OCI-M2 (cell line): Measurements from ENCODE around the gene RNF144A.

Experiments used
- DNase-seq: peaks from one replicate; lab custom pipeline; 2025; ENCODE audit not compliant: unreplicated experiment; lab: John Stamatoyannopoulos, UW

The RNF144A gene

DNA sequence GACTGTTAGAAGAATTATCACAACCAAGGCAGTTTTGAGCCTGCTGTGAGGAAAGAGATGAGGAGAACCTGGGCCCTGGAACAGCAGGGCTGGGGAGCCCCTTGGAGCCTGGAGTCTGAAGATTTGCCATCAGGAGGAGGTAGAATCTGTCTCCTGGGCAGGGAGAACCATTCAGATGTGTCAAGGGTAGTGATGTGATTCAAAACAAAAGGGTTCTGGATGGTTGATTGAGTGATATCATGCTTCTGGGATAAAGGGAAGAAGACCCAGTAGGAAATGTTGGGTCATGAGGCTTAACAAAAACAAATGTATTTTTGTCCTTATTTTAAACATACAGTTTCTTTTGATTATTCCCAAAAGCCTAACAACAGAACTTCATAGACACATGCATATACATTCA is 28.6 kb downstream of the RNF144A start:
- no peak for DNase-seq

DNA sequence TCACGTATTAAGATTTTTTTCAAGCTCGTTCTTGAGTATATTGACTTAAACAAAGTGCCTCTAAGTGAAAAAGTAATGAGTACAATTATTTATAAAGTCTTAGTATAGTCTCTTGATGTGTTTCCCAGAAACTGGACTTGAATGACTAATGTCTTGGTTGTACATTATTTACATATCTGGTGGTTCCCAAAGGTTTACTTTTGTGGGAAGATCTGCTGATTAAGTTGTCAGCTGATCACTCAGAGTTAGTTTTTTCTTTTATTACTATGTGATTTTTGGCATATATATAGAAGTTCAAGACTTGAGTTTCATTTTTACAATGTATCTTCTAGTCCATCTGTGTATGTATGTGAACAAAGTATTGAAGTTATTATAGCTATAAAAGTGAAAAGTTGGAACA is 29.5 kb downstream of the RNF144A start:
- DNase-seq = no peak

DNA sequence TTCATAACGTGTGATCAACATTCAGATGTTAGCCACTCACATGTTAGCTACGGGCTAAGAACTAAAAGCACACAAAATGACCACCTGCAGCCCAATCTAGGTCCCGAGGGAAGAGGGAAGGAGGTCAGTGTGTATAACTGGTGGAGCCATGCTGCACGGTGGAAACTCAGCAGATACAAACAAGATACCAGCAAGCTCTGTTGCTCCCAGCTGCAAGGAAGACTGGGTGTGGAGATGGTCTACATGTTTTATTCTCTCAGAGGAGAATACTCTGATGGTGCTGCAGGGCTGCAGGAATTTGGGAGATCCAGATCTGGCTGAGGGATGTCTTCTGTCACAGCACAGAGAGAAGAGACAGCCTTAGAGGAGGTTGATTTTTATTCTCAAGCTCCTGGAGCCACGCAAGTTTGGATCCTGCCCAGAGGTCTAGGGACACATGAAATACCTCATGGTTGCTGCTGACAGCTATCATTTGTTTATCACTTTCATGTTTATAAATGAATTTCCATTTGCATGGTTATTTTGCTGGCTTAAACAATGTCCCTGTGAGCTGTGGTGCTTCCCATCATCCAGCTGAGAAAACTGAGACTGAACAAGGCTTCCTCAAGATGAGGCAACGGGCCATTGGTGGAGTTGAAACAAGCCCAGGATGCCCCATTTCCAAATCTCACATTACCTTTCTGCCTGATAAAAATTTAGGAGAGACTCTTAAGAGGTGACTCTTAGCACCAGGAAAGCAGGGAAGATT is 30.9 kb downstream of the RNF144A start:
- no peak for DNase-seq

DNA sequence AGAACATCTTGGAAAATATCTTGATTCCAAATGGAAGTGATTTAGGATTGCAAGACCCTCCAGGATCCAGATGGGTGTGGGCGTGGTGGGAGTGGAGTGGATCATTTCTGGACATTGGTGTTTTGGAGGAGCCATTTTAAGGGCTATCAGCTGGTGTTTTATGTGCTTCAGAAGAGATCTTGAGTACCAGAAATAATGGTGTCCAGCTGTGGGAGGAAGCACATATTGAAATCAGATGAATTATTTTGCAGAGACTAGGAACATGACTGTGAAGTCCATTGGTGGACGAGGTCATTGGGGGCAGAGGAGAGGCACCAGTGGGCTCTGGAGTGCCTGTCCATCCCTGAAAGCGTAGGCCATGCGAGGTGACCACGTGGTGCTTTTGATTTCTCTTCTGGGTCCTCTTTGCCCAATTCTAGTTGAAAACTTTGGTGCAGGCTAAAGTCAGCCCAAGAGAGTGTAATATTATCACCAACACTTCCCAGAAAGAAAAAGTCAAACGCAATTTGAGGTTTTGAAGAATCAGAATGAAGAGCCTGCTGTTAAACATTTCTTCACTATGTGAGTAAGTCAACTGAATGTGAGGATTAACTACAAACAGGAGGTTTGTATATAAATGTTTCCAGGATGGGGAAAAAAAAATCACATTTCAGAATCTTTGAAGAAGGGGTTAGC is 31.6 kb downstream of the RNF144A start:
- no peak for DNase-seq

DNA sequence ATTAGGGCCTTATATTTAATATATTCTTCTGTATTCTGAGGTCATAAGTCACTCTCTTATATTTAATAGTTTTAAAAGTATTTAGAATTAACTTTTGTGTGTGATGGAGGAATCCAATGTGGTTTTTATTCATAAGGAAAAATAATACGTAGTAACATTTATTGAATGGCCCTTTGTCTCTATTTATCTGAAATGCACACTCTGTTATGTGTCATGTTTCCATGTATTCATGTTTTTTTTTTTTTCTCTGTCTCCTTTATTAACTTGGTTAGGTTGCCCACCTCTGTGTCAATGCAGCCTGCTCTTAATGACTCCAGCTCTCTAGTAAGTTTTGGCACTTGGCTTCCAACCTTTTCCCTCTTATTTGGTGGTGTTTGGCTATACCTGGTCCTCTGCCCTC is 33.8 kb downstream of the RNF144A start:
- DNase-seq = no peak

GRCh38 chr2:6952101-6952500 is 34.9 kb downstream of the RNF144A start:
- DNase-seq = no peak

DNA sequence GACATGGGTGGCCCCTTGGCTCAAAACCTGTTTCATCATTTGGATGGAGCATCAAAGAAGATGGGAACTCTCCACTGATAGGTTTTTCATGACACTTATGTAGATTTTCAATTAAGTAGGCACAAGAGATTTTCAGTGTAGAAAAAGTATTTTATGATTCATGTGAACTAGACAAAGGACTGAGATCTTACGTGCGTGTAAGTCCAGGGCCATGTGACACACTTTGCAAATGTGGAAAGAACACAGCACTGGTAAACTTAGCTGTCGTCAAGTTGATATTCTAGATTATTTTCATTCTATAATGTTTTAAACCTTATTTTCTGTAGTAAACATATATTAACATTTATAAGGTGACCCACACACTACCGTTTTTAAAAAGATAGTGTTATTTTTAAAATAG is 37.4 kb downstream of the RNF144A start:
- DNase-seq = no peak

- DNase-seq = no peak
Measured at GRCh38 chr2:6955511-6956136, 38.4 kb downstream of the RNF144A start.

- no peak for DNase-seq
Measured at GRCh38 chr2:6956566-6956965, 39.4 kb downstream of the RNF144A start.

GRCh38 chr2:6957031-6957714 is 40.0 kb downstream of the RNF144A start:
- DNase-seq = no peak

- no peak for DNase-seq
Measured at GRCh38 chr2:6957910-6958615, 40.9 kb downstream of the RNF144A start.

GRCh38 chr2:6958616-6959235 is 41.5 kb downstream of the RNF144A start:
- DNase-seq = no peak

- DNase-seq = no peak
Measured at GRCh38 chr2:6959751-6960150, 42.5 kb downstream of the RNF144A start.

DNA sequence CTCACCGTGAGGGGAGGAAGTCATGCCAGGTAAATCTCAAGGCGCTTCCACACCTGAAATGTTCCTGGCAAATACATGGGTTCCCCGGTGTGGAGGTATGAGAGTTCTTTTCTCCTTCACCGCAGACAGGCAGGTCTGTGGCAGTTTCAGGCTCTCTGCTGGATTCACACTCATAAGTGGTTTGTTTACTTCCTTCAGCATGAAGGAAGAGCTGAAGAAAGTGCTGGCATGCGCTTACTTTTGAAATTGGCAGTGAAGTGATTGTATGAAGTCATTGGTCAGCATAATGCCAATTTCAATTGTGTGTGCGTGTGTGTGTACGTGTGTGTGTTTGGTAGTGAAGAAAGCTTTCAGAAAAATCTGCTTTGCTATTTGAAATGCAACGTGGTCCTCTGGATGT is 43.4 kb downstream of the RNF144A start:
- no peak for DNase-seq

DNA sequence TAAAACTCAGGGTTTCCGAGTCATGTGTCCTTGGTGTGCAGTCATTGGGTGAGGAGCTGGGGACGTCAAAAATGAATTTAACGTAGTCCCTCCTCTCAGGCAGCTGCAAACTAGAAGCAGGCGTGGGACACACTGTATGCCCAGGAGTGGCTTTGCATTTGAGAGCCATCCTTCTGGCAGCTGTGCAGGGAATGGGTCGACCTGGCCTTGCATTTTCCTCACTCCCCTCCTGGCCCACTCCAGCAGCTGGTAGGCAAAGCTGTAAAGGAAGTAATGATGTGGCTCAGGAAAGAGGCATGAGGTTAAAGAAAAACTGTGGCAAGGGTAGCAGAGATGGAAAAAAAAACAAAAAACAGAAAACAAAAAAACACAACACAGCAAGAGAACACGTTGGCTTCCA is 46.5 kb downstream of the RNF144A start:
- no peak for DNase-seq

- no peak for DNase-seq
Measured at GRCh38 chr2:6965071-6965795, 48.0 kb downstream of the RNF144A start.

DNA sequence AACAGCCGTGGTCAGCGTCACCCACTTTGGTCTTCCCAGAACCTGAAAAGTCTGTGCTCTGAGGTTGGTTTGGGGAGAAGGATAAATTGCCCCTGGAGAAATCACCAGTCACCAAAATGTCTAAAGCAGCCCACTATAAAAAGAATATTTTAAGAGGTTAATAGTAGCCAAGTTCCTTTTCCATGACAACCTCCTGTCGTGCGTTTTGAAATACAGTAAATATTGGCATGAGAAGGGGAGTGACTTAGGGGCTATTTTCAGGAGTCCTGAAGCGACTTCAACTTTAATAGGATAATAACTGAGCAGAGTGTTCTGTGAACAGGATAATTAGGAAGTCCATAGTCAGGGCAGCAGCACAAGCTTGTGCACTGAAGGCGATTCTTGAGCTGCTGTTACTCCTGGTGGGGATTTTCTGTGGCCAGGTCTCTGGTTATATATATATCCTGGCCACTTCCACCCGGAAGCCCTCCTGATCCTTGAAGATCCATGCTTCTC is 49.3 kb downstream of the RNF144A start:
- no peak for DNase-seq

DNA sequence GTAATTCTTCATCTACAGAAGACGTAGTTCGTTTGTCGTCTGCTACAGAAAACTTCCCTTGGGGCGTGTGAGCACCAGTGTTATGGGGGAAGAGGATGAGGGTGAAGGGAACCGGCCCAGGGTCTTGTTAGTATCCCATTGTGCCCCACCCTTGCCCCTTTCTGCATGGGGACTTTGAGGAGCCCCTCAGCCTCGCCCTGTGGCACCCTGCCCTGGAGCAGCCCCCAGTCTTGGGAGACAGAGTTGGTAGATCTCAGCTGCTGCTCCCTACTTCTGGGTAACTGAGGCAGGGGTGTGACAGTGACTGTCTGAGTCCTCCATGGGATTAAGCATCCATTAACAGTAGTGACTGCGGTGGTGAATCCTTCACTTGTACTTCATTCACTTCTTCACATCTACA is 50.1 kb downstream of the RNF144A start:
- DNase-seq = no peak

DNA sequence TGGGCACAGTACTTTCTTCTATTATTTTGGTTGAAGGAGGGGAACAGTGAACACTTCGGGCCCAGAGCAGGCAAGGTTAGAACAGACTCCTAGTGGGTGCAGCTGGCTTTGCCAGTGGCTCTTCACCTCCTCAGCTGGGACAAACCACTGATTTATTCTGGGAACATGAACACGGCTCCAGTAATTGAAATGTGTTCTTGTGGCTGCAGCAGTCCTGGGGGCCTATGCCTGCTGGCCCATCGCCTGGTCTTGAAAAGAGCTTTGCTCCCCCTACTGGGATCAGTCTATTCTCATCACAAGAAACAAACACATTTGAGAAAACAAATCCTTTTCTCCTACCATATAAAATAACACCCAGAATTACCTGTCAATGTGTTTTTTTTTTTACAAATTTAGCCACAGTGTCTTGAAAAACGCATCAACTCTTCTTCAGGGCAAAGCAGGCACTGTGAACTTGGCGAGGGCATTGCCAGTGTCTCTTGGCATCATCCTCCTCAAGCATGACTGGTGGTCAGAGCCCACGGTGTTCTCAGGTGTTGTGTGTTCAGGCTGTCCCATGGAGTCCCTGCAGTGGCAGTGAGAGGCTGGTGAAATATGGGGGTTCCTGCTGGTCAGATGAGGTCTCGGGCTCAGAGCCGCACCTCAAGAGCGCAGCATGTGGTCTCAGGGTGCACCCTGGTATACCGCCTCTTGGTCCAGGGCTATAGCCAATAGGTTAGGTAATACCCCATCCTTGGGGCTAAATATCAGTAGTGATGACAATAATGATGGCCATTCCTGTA is 51.3 kb downstream of the RNF144A start:
- DNase-seq = no peak
